DMS 273 treated with DMSO at 0.1 percent for 48 hours (cell line): ENCODE measurements around the gene SMYD2.
"Not testable (repeated sequence)": the region's sequence is repeated elsewhere in the genome, so short reads cannot be mapped to it uniquely, and the experiment has no call there.

Experiments used
- DNase-seq: peaks from one replicate; lab custom pipeline; 2025; lab: John Stamatoyannopoulos, UW

SMYD2 gene

DNA sequence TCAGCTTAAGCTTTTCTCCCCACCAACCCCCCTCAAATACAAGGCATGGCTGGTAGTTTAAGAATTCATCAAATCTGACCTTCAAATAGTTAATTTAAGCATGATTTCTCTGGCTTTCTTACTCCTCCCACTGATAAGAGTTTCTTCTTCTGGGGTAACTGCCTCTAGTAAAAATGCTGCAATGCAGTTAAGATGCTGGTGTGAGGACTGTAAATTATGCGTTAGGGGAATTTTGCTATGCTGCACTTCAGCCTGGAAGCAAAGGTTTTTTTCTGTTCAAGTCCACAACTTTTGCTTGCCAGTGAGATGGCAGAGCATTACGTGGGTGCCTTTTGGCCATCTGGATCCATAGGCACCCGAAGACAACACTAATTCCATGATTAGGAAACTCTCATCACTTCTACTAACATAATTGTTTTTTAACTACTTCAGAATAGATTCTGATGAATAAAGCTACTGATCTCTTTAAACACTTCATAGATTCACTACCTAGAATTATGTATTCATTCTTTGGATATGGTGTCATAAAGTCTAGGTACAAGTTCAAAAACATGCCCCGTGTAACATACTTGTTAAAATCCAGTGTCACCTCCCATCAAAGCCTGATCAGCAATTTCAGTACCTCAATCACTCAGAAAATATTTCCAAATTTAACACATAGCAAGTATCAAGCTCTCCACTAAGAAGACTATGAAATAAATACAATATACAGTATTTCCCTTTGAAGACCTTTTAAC, 8.8 kb upstream of the SMYD2 start:
- DNase-seq, result no peak

GRCh38 chr1:214272964-214273533, 7.9 kb upstream of the SMYD2 start:
- DNase-seq, result no peak

GRCh38 chr1:214275700-214276099, 5.3 kb upstream of the SMYD2 start:
- DNase-seq, result not testable (repeated sequence)

DNA sequence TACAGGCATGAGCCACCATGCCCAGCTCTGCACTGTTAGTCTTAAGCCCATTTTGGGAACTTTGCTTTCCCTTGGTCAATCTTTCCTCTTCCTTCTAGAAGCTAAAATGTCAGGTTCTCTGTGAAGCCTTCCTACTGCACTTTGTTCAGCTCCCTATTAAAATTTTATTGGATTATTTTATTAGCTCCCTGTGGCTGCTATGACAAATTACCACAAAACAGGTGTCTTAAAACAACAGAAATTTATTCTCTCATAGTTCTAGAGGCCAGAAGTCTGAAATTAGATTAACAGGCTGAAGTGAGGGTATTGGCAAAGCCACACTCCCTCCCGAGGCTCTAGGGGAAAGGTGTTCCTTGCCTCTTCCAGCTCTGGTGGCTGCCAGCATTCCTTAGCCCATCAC, 4.2 kb upstream of the SMYD2 start:
- DNase-seq, result no peak

DNA sequence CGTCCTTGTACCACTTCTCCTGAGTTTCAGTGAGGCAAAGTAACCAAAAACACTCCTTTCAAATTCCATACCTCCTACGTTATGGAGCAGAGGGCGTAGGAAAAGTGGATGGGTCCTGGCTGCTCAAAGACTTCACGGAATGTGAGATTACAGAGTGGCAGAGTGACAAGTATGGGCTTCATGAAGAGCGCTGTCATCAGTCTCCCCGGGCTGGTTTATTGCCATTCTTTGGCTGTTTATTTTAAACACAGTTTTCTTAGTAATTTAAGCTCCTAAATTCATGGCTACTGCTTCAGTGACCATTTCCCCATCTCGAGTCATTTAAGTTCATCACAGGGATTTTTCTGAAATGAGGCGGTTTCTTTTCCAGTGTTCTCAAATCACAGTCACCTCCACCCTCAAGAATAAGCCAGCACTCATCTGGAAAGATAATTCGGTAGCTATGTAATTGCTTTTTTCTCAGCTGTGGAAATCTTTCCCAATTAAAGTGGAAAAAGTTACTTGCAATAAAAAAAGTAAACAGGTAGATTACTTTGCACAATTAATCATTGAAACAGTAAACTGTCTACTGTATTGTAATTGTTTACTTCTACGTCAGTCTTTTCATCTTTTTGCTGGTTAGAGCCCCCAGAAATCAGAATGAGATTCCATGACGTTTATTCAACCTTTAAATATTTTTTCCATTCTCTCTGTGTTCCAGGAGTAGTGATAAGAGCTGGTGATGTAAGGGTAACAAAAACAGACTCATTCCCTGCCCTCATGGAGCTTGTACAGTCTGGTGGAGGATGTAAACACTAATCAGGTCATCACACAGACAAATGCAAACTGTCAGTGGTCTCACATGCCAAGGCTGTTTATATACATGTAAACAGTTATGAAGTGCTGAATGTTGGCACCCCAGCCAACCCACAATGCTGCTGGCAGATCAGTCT, 3.0 kb upstream of the SMYD2 start:
- DNase-seq, result no peak

DNA sequence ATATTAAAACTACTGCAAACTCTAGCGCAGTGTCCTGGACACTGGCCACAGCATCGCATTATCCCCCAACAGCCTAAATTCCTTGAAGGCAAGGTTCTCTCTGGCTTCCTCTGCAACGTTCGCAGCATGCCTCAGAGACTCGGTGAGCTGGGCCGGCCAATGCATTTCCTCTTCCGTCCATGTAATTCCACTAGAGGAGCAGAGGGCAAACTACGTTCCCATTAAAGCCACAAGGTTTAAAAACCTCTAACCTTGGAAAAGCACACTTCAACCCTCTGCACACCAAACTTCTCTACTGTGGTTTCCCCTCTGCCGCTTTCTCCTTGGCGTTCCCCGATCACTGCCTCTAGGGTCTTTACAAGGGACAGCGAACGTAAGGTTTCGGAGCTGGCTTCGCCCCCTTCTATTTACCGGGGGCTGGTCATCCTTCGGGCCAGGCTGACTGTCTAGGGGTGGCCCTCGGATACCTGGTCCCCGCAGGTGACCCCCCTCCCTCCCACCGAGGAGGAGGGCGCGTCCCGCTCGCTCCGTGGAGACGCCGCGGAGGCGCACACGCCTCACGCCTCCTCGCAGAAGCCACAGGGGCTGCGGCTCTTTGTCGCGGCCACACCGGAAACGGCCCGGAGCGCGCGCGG, 456 bp upstream of the SMYD2 start:
- DNase-seq, result no peak

DNA sequence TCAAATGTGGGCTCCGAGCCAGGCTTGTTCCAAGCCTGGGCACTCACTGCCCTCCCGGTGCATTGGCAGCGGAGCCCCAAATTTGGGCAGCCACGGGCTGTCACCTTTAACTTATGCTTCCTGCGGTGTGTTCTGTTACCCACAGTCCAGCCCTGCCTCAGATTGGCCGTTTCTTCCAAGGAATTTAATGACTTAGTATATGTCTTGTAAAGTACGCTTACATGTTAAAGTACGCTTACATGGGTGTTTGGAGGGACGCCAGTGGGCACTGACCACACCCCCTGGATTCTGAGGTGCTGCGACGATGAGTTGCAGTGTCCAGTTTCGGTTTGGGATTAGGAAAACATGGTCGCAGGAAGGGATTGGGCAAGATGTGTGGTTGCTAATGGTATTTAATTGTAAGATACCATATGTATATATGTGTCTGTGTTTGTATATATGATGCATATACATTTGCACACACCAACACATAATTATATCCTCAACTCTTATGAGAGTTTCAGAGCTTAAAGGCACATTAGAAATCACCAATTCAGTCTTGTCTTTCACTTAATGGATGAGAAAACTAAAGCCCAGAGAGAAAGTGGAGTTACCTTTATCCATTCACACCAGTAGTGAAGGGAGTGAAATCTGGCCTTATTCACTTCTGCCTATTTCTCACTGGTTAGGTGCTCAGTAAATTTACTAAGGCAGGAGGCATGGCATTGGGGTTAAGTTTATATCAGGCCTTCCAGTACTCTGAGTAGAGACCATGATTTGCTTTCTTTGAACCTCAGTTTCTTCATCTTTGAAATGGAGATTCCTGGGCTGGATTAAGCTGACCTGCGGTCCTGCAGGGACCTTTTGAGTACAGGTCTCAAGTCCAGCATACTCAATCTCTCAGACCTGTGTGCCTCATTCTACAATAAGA, 1.0 kb downstream of the SMYD2 start:
- DNase-seq, result peak; percentile 18

DNA sequence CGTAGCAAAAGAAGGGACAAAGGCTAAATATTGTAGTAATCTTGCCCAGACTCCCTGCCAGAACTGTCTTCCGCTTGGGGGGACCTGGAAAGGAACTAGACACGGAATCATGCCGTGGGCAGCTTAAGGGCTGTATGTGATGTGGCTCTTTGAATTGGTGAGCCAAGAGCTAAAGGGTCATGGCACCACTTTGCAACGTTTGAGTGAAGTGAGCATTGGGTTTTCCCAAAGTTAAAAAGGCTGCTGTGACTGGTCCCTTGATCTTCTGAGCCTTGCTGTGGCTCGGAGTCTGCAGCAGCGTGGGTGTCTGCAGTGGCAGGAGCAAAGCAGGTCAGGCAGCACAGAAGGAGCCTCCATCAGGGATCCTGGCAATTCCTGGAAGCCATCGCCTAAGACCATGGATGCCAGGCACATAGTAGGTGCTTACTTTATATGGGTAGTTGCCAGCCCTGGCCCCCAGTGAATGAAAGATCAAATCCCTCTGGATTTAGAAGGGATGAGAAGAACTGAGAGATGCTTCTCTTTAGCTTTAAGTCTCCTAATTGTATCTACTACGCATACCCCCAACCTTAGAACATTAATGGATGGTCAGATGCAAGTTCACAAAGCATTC, 1.8 kb downstream of the SMYD2 start:
- no peak for DNase-seq

GRCh38 chr1:214285610-214286440, 4.9 kb downstream of the SMYD2 start:
- no peak for DNase-seq

- DNase-seq, result no peak
Observed at GRCh38 chr1:214287884-214288283, 6.9 kb downstream of the SMYD2 start.

DNA sequence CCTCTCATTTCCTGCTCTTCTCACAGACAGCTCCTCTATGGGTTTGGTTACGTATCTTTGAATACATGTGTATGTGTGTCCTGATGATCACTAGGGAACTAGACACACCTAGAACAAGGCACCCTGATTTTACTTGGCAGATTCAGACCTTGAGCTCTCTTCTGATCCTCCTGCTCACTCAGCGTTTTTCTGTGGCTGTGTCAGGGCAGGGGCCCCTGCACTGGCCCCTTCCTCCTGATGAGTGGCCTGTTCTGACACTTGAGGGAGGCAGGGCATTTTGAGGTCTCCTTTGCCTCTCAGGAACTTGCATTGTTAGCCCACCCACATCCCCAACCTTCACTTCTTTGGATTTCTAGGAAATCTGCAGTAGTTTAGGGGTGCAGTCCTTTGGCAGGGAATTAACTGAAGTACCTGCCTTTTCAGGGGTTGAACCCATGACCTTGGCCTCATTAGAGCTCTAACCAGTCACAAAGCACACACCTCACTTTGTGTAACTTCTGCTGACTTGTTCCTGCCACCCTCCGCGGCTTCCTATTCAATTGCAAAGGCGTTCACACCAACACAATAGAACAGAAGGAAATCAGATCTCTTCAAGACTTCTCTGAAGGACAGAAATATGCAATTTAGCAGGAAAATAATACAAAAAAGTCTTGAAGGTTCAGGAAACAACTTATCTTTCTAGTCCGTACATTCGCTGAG, 8.8 kb downstream of the SMYD2 start:
- DNase-seq, result no peak

DNA sequence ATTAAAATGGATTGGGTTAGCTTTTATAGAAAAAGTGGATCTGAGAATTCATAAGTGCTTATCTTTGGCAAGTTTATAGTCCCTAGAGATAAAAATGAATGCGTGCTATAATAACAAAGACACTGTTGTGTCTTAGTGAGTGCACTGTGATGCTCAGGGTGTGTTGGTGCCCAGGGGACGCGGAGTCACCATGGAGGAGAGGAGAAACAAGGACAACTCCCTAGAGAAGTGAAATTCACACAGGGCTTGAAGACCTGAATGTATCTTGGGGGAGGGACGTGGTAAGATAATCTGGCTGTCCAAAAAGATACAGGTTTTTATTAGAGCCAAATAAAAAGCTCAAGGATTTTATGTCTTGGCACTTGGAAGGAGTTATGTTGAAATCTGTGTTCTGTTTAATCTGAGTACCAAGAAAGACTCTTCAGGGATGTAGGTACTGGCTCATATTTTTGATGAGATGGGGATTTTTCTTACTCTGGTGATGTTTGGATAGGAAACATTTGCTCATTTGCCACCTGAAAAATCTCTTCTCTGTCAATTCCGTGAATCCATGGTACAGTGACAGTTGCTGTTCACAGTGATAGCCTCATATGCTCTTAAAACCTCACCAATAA, 9.6 kb downstream of the SMYD2 start:
- DNase-seq, result no peak

DNA sequence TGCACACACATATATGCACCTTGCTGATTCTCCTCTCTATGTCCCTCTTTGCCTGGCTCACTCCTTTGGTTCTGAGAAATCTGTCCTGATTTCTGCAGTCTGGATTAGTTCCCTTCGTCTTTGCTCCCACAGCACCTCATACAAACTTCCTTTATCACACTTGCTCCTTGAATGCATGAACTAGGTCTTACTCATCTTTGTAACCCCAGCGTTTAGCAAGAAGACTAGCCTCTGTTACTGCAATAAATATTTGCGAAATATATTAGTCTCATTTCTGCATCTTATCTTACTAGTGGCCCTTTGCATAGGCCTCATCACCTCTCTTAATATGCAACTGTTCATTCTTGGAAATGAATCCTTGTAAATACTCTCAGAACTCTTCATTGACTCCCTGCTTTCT, 11.4 kb downstream of the SMYD2 start:
- DNase-seq, result no peak

GRCh38 chr1:214295934-214296333, 15.0 kb downstream of the SMYD2 start:
- no peak for DNase-seq

DNA sequence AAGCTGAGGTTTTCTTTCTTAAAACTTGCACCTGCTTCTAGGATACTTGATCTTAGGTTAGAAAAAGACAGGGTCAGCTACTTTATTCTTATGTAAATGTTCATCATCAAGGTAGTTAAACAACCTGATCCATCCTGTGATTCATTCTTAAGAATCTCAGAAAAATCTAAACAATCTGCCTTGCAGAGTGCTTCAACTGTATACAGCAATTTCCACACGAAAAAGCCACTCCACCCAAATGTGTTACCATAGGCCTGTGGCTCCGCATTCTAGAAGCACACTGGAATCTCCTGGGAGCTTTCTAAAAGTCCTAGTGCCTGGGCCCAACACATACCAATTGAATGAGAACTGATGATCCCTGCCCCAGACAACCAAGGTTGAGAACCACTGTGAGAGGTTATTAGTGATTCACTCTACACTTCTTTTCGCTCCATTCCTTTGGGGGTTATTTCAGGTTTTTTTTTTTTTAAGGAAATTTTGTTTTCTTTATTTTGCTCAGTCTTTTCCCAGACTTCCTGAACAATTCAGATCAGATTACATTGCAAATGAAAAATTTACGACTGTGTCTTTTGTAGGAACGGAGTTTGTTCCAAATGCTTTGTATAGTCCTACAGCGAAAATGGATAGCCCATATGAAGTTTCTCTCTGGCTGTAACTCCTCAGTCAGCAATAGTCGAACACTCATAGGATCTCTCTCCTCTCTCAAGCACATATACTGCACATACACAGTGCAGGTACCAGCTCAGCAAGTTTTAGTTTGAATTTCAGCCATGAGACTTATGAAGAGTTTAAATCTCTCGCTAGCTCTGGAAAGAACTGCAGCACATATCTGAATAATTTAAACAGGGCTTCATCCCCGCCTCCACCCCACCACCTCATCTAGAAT, 16.1 kb downstream of the SMYD2 start:
- no peak for DNase-seq

- no peak for DNase-seq
Observed at GRCh38 chr1:214300149-214300780, 19.3 kb downstream of the SMYD2 start.

- no peak for DNase-seq
Observed at GRCh38 chr1:214301526-214301925, 20.6 kb downstream of the SMYD2 start.
